HT-29 (cell line): ENCODE data around the gene CELSR2. TPM values are rescaled to one million over a fixed set of nuclear protein-coding genes. Genes with fewer than 3 reads are reported as not detected.
A peak's percentile ranks its signal among the peaks of the same experiment; 100 is the strongest.

Experiments used
- DNase-seq: peaks from one replicate; pipeline ENCODE4 v3.0.0-alpha.2; 2015; ENCODE audit warnings: low spot score
- total RNA-seq: library from RNA; depleted of rRNA; stranded (reverse); fragments of >200 nt; shearing (Covaris generic); gene quantifications from 2 replicates; pipeline ENCODE4 v1.2.3, GENCODE V29; 2014

The CELSR2 gene
- total RNA-seq, 1 experiment from 2014 or later, result 1.4 TPM

- no peak for DNase-seq
Observed at GRCh38 chr1:109262231-109263055, 13.1 kb downstream of the CELSR2 start.

GRCh38 chr1:109263234-109263596 lies 13.9 kb downstream of the CELSR2 start:
- no peak for DNase-seq

GRCh38 chr1:109263597-109264378 lies 14.4 kb downstream of the CELSR2 start:
- peak; percentile 99 for DNase-seq

- no peak for DNase-seq
Observed at GRCh38 chr1:109264379-109264755, 15.0 kb downstream of the CELSR2 start.

GRCh38 chr1:109265016-109265415 lies 15.7 kb downstream of the CELSR2 start:
- no peak for DNase-seq

GRCh38 chr1:109265741-109266330 lies 16.5 kb downstream of the CELSR2 start:
- DNase-seq, result no peak

- no peak for DNase-seq
Observed at GRCh38 chr1:109266965-109267364, 17.6 kb downstream of the CELSR2 start.

GRCh38 chr1:109267743-109268300 lies 18.5 kb downstream of the CELSR2 start:
- no peak for DNase-seq

- DNase-seq, result no peak
Observed at GRCh38 chr1:109268431-109269211, 19.3 kb downstream of the CELSR2 start.

- DNase-seq, result no peak
Observed at GRCh38 chr1:109269212-109269980, 20.1 kb downstream of the CELSR2 start.

- DNase-seq, result no peak
Observed at GRCh38 chr1:109269981-109270622, 20.8 kb downstream of the CELSR2 start.

GRCh38 chr1:109270623-109271317 lies 21.4 kb downstream of the CELSR2 start:
- no peak for DNase-seq

GRCh38 chr1:109271458-109271857 lies 22.1 kb downstream of the CELSR2 start:
- DNase-seq, result no peak

- no peak for DNase-seq
Observed at GRCh38 chr1:109272021-109272799, 22.9 kb downstream of the CELSR2 start.

GRCh38 chr1:109272831-109273547 lies 23.6 kb downstream of the CELSR2 start:
- DNase-seq, result peak; percentile 31

- DNase-seq, result peak; percentile 50
Observed at GRCh38 chr1:109273570-109274288, 24.4 kb downstream of the CELSR2 start.
